ENCODE data around the gene ANLN.
"Not testable (repeated sequence)": the region's sequence is repeated elsewhere in the genome, so short reads cannot be mapped to it uniquely, and the experiment has no call there.

The ANLN gene

GRCh38 chr7:36378555-36378954, 11.1 kb upstream of the ANLN start:
- DNase-seq: not testable (repeated sequence)

GRCh38 chr7:36379831-36380504, 9.7 kb upstream of the ANLN start:
- DNase-seq: no peak

GRCh38 chr7:36381056-36381455, 8.6 kb upstream of the ANLN start:
- DNase-seq: no peak

- not testable (repeated sequence) for DNase-seq
These were observed 6.4 kb upstream of the ANLN start for GRCh38 chr7:36383284-36383683.

- DNase-seq: not testable (repeated sequence)
These were observed 4.0 kb upstream of the ANLN start for GRCh38 chr7:36385646-36386045.

GRCh38 chr7:36387435-36388231, 2.0 kb upstream of the ANLN start:
- no peak for DNase-seq

- DNase-seq: no peak
These were observed 1.2 kb upstream of the ANLN start for GRCh38 chr7:36388423-36388822.

GRCh38 chr7:36390199-36391090, 783 bp downstream of the ANLN start:
- DNase-seq: no peak

GRCh38 chr7:36391436-36392198, 2.0 kb downstream of the ANLN start:
- no peak for DNase-seq

- no peak for DNase-seq
These were observed 4.2 kb downstream of the ANLN start for GRCh38 chr7:36393826-36394225.

GRCh38 chr7:36395171-36395894, 5.7 kb downstream of the ANLN start:
- DNase-seq: no peak

- no peak for DNase-seq
These were observed 6.5 kb downstream of the ANLN start for GRCh38 chr7:36396150-36396549.

- no peak for DNase-seq
These were observed 10.4 kb downstream of the ANLN start for GRCh38 chr7:36400036-36400435.

GRCh38 chr7:36400606-36401005, 10.9 kb downstream of the ANLN start:
- no peak for DNase-seq

- DNase-seq: no peak
These were observed 13.8 kb downstream of the ANLN start for GRCh38 chr7:36403452-36403851.

- DNase-seq: no peak
These were observed 15.2 kb downstream of the ANLN start for GRCh38 chr7:36404639-36405408.

GRCh38 chr7:36405409-36405803, 15.7 kb downstream of the ANLN start:
- no peak for DNase-seq

- no peak for DNase-seq
These were observed 16.5 kb downstream of the ANLN start for GRCh38 chr7:36406156-36406555.

GRCh38 chr7:36407636-36408550, 18.2 kb downstream of the ANLN start:
- no peak for DNase-seq

- no peak for DNase-seq
These were observed 18.9 kb downstream of the ANLN start for GRCh38 chr7:36408589-36408988.

All from retina (tissue), 1 donor.